IMR-90 (cell line): ENCODE data around the gene CALD1. TPM values are rescaled to one million over a fixed set of nuclear protein-coding genes. Genes with fewer than 3 reads are reported as not detected.

Source experiments
- ATAC-seq: fragments of 200-7000 bp; cut with Tn5 transposase; 2 replicates; pipeline ENCODE4 v1.9.1; 2020; ENCODE audit warnings: low read depth, mild to moderate bottlenecking, moderate library complexity
- BruUV-seq: library from RNA; stranded (reverse); fragments of 400-500 nt; replicated peaks from 2 replicates; lab custom pipeline; 2021; lab: Mats Ljungman, UMichigan
- CTCF ChIA-PET: fragments of 300-600 bp; formaldehyde crosslinking; extraction: SDS; loops from one replicate; lab custom pipeline; 2021; ENCODE audit warnings: antibody characterized with exemption; lab: Yijun Ruan, JAX
- POLR2A ChIA-PET: fragments of 300-600 bp; sonication (Branson Sonifier 250); formaldehyde crosslinking; loops from one replicate; lab custom pipeline; 2022; ENCODE audit warnings: antibody characterized with exemption; ENCODE audit not compliant: unreplicated experiment; lab: Charles Lee
- DNase-seq: peaks from one replicate; pipeline ENCODE4 v3.0.0; 2013
- H2AFZ ChIP-seq: replicated peaks from 2 replicates; pipeline ENCODE3; 2013; ENCODE audit warnings: low read length, mild to moderate bottlenecking; ENCODE audit not compliant: poor library complexity
- H2AK5ac ChIP-seq: 2 replicates; pipeline ENCODE4 v1.6.1; 2013; ENCODE audit warnings: low read depth, low read length, inconsistent platforms
- H2AK9ac ChIP-seq: replicated peaks from 2 replicates; pipeline ENCODE3; 2013; ENCODE audit warnings: mild to moderate bottlenecking, low read depth, low read length, moderate library complexity; ENCODE audit not compliant: poor library complexity
- H2BK120ac ChIP-seq: 2 replicates; pipeline ENCODE4 v1.6.1; 2013; ENCODE audit warnings: low read depth, low read length, inconsistent platforms
- H2BK15ac ChIP-seq: 3 replicates; pipeline ENCODE4 v1.6.1; 2013; ENCODE audit warnings: low read depth, low read length, inconsistent platforms
- H2BK20ac ChIP-seq: 2 replicates; pipeline ENCODE4 v1.6.1; 2013; ENCODE audit warnings: low read depth, mild to moderate bottlenecking, inconsistent platforms, low read length, moderate library complexity
- H2BK5ac ChIP-seq: 2 replicates; pipeline ENCODE4 v1.6.1; 2013; ENCODE audit warnings: mild to moderate bottlenecking, low read depth, low read length, inconsistent platforms; ENCODE audit not compliant: poor library complexity, severe bottlenecking
- H3K14ac ChIP-seq: replicated peaks from 2 replicates; pipeline ENCODE4 v1.6.1; 2013; ENCODE audit warnings: low read depth, low read length, inconsistent platforms
- H3K18ac ChIP-seq: 2 replicates; pipeline ENCODE4 v1.6.1; 2013; ENCODE audit warnings: low read depth, low read length, control low read depth
- H3K23ac ChIP-seq: 2 replicates; pipeline ENCODE4 v1.6.1; 2013; ENCODE audit warnings: low read depth, low read length, inconsistent platforms
- H3K27ac ChIP-seq: 2 replicates; pipeline ENCODE4 v1.5.1; 2013; ENCODE audit warnings: mild to moderate bottlenecking, control low read depth, low read length; ENCODE audit not compliant: insufficient read depth
- H3K27me3 ChIP-seq: 2 replicates; pipeline ENCODE4 v1.6.1; 2013; ENCODE audit warnings: low read length; ENCODE audit not compliant: control insufficient read depth, insufficient read depth
- H3K36me3 ChIP-seq: 2 replicates; pipeline ENCODE4 v1.6.1; 2013; ENCODE audit warnings: low read length, mixed read lengths; ENCODE audit not compliant: control insufficient read depth, insufficient read depth
- H3K4ac ChIP-seq: 2 replicates; pipeline ENCODE4 v1.6.1; 2013; ENCODE audit warnings: low read depth, low read length, inconsistent platforms
- H3K4me1 ChIP-seq: 2 replicates; pipeline ENCODE4 v1.6.1; 2013; ENCODE audit warnings: low read length, mixed read lengths; ENCODE audit not compliant: control insufficient read depth, insufficient read depth
- H3K4me2 ChIP-seq: 2 replicates; pipeline ENCODE4 v1.6.1; 2013; ENCODE audit warnings: low read depth, mild to moderate bottlenecking, control low read depth, low read length, moderate library complexity
- H3K4me3 ChIP-seq: 2 replicates; pipeline ENCODE4 v1.5.1; 2013; ENCODE audit warnings: low read depth, mild to moderate bottlenecking, control low read depth, low read length, moderate library complexity; ENCODE audit not compliant: insufficient read depth
- H3K56ac ChIP-seq: 2 replicates; pipeline ENCODE4 v1.6.1; 2013; ENCODE audit warnings: low read length, inconsistent platforms; ENCODE audit not compliant: insufficient read depth; ENCODE audit errors: extremely low read depth
- H3K79me1 ChIP-seq, 2 experiments: 2 replicates each; pipeline ENCODE4 v1.6.1; 2013; ENCODE audit warnings: low read length in 2 of 2, inconsistent platforms in 1 of 2, low read depth in 1 of 2
- H3K9ac ChIP-seq: 2 replicates; pipeline ENCODE4 v1.6.1; 2013; ENCODE audit warnings: low read depth, low read length, control low read depth
- H3K9me1 ChIP-seq: 2 replicates; pipeline ENCODE4 v1.6.1; 2013; ENCODE audit warnings: low read length, inconsistent platforms; ENCODE audit not compliant: insufficient read depth
- H3K9me3 ChIP-seq: 2 replicates; pipeline ENCODE4 v1.6.1; 2013; ENCODE audit warnings: low read length; ENCODE audit not compliant: control insufficient read depth, insufficient read depth
- H4K20me1 ChIP-seq: 2 replicates; pipeline ENCODE4 v1.6.1; 2013; ENCODE audit warnings: low read length, inconsistent platforms; ENCODE audit not compliant: insufficient read depth
- H4K5ac ChIP-seq: 2 replicates; pipeline ENCODE4 v1.6.1; 2013; ENCODE audit warnings: mild to moderate bottlenecking, low read depth, low read length, control low read depth
- H4K8ac ChIP-seq, 2 experiments: 2 replicates each; pipeline ENCODE4 v1.6.1; 2013; ENCODE audit warnings: low read depth in 2 of 2, low read length in 2 of 2, control low read depth in 1 of 2, inconsistent platforms in 1 of 2
- H4K91ac ChIP-seq: 2 replicates; pipeline ENCODE4 v1.6.1; 2013; ENCODE audit warnings: low read depth, low read length, inconsistent platforms; ENCODE audit not compliant: insufficient read depth
- BHLHE40 ChIP-seq: fragments of 150-350 bp; IDR thresholded peaks from 2 replicates; pipeline ENCODE4 v1.6.1; 2016; ENCODE audit warnings: mild to moderate bottlenecking, low read depth, low read length
- CEBPB ChIP-seq: IDR thresholded peaks from 2 replicates; pipeline ENCODE4 v1.6.1; 2012; ENCODE audit warnings: low read depth, low read length, improper control_type of control experiment
- CHD1 ChIP-seq: IDR thresholded peaks from 2 replicates; pipeline ENCODE4 v1.6.1; 2012; ENCODE audit warnings: low read depth, low read length, improper control_type of control experiment
- ELK1 ChIP-seq: fragments of 150-350 bp; IDR thresholded peaks from 2 replicates; pipeline ENCODE4 v1.6.1; 2016; ENCODE audit warnings: low read depth, mild to moderate bottlenecking, low read length, moderate library complexity, borderline replicate concordance
- FOS ChIP-seq: fragments of 150-350 bp; IDR thresholded peaks from 2 replicates; pipeline ENCODE4 v1.6.1; 2016; ENCODE audit warnings: low read depth, low read length
- MAFK ChIP-seq: IDR thresholded peaks from 2 replicates; pipeline ENCODE4 v1.6.1; 2012; ENCODE audit warnings: low read depth, low read length, improper control_type of control experiment
- MAZ ChIP-seq: IDR thresholded peaks from 2 replicates; pipeline ENCODE4 v1.6.1; 2012; ENCODE audit warnings: low read depth, mild to moderate bottlenecking, low read length, improper control_type of control experiment, moderate library complexity, borderline replicate concordance
- MXI1 ChIP-seq: IDR thresholded peaks from 2 replicates; pipeline ENCODE4 v1.6.1; 2012; ENCODE audit warnings: low read depth, mild to moderate bottlenecking, low read length, moderate library complexity, borderline replicate concordance
- NFE2L2 ChIP-seq: fragments of 150-350 bp; IDR thresholded peaks from 2 replicates; pipeline ENCODE4 v1.6.1; 2016; ENCODE audit warnings: low read depth, mild to moderate bottlenecking, low read length
- POLR2A ChIP-seq: IDR thresholded peaks from 2 replicates; pipeline ENCODE4 v1.6.1; 2012; ENCODE audit warnings: mild to moderate bottlenecking, low read depth, low read length
- RAD21 ChIP-seq: IDR thresholded peaks from 2 replicates; pipeline ENCODE4 v1.6.1; 2012; ENCODE audit warnings: low read length, improper control_type of control experiment
- RFX5 ChIP-seq: IDR thresholded peaks from 2 replicates; pipeline ENCODE4 v1.8.0; 2012; ENCODE audit warnings: low read depth, mild to moderate bottlenecking, low read length, moderate library complexity
- SMC3 ChIP-seq: fragments of 150-350 bp; IDR thresholded peaks from 2 replicates; pipeline ENCODE4 v1.6.1; 2016; ENCODE audit warnings: low read depth, mild to moderate bottlenecking, antibody characterized with exemption, low read length, moderate library complexity
- dilution Hi-C: fragments of 300-500 bp; cut with HindIII; formaldehyde crosslinking; loops from one replicate; pipeline ENCODE4 v1.14.3; 2018; ENCODE audit warnings: low sequenced_read_pairs; ENCODE audit not compliant: unreplicated experiment
- in situ Hi-C: fragments of 300-500 bp; cut with MboI; formaldehyde crosslinking; loops from 3 replicates; pipeline ENCODE4 v1.14.3; 2019; ENCODE audit warnings: low sequenced_read_pairs, inconsistent platforms, mixed read lengths
- intact Hi-C: fragments of 100-400 bp; cut with micrococcal nuclease; formaldehyde crosslinking; loops from 2 replicates; pipeline ENCODE4 v1.10.0; 2022
- polyA plus RNA-seq, 3 experiments: library from polyadenylated mRNA; depleted of rRNA; stranded (reverse); fragments of >200 nt; gene quantifications; 2 replicates each; pipeline ENCODE4 v1.2.3, GENCODE V29; 2012; ENCODE audit warnings: low replicate concordance in 1 of 3
- total RNA-seq: library from RNA; depleted of rRNA; stranded (reverse); fragments of >200 nt; gene quantifications from 2 replicates; pipeline ENCODE4 v1.2.3, GENCODE V29; 2012
- TF ChIP-seq, protein P1 (sequence below): conservative IDR thresholded peaks from 2 replicates; pipeline ENCODE4 v1.5.1; 2012; ENCODE audit warnings: mild to moderate bottlenecking, low read depth, low read length, improper control_type of control experiment
- TF ChIP-seq, protein P2 (sequence below): fragments of 150-350 bp; IDR thresholded peaks from 2 replicates; pipeline ENCODE4 v1.6.1; 2017; ENCODE audit warnings: mild to moderate bottlenecking, antibody characterized with exemption, low read length, low read depth

The CALD1 gene
- total and polyA plus RNA-seq, 2 of the 4 experiments (the other 2 are of a cell fraction) = 375 to 487 TPM

GRCh38 chr7:134878746-134879357, 99.4 kb downstream of the CALD1 start:
- dilution Hi-C loops = no loop called here
- no peak for DNase-seq
- H2AK9ac ChIP-seq = no peak overlapping the region
- ATAC-seq = no peak; the same call in 1 of the 2 replicates
- peak overlapping the region; percentile 56; the same call in 1 of the 2 replicates for H2BK20ac ChIP-seq
- H3K79me1 ChIP-seq = peaks cover 22 to 68% of the 10 kb centered on the region in 2 experiments
- peak overlapping the region; percentile 71 for H3K14ac ChIP-seq
- H4K5ac ChIP-seq = peak overlapping the region; percentile 64
- peaks cover 9% of the 10 kb centered on the region; the same call in 1 of the 2 replicates for H3K36me3 ChIP-seq
- H4K91ac ChIP-seq = 0 out of 2 replicates have a peak overlapping the region, but pooled peaks have one; percentile 52
- H3K27me3 ChIP-seq = no peaks in the 10 kb centered on the region
- no peak overlapping the region for H3K4me3 ChIP-seq
- H2BK5ac ChIP-seq = peak overlapping the region; percentile 86
- BruUV-seq = no TSS peak
- ChIA-PET POLR2A (no interaction called here), CTCF (interaction anchor here (0.6 kb wide), 2 partner anchors 51 to 88 kb away, joined by 3 to 4 read pairs; no protein-coding TSS in a partner anchor)
- H2AK5ac ChIP-seq = peak overlapping the region; percentile 66
- peak overlapping the region; percentile 6; the same call in 1 of the 3 replicates for H2BK15ac ChIP-seq
- peak overlapping the region; percentile 72 for H3K4ac ChIP-seq
- peak overlapping the region in 1 of 2 experiments; percentile 37; a peak in 1 of 4 replicates for H4K8ac ChIP-seq
- in situ Hi-C loops = no loop called here
- intact Hi-C loops = no loop called here
- peak overlapping the region; percentile 92 for H3K23ac ChIP-seq
- peaks cover 67% of the 10 kb centered on the region for H4K20me1 ChIP-seq
- no peak overlapping the region for H3K9ac ChIP-seq
- TF ChIP-seq POLR2A (no peak), RFX5 (no peak), NFE2L2 (no peak), CHD1 (no peak), MXI1 (no peak), RAD21 (no peak), SMC3 (no peak), CEBPB (no peak), FOS (no peak), MAFK (no peak), MAZ (no peak), BHLHE40 (no peak), ELK1 (no peak)
- TF ChIP-seq, protein P1, sequence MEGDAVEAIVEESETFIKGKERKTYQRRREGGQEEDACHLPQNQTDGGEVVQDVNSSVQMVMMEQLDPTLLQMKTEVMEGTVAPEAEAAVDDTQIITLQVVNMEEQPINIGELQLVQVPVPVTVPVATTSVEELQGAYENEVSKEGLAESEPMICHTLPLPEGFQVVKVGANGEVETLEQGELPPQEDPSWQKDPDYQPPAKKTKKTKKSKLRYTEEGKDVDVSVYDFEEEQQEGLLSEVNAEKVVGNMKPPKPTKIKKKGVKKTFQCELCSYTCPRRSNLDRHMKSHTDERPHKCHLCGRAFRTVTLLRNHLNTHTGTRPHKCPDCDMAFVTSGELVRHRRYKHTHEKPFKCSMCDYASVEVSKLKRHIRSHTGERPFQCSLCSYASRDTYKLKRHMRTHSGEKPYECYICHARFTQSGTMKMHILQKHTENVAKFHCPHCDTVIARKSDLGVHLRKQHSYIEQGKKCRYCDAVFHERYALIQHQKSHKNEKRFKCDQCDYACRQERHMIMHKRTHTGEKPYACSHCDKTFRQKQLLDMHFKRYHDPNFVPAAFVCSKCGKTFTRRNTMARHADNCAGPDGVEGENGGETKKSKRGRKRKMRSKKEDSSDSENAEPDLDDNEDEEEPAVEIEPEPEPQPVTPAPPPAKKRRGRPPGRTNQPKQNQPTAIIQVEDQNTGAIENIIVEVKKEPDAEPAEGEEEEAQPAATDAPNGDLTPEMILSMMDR = no peak
- TF ChIP-seq, protein P2, sequence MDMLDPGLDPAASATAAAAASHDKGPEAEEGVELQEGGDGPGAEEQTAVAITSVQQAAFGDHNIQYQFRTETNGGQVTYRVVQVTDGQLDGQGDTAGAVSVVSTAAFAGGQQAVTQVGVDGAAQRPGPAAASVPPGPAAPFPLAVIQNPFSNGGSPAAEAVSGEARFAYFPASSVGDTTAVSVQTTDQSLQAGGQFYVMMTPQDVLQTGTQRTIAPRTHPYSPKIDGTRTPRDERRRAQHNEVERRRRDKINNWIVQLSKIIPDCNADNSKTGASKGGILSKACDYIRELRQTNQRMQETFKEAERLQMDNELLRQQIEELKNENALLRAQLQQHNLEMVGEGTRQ = no peak
- H2AFZ ChIP-seq = no peak overlapping the region
- H3K4me2 ChIP-seq = peak overlapping the region; percentile 76
- H2BK120ac ChIP-seq = 0 out of 2 replicates have a peak overlapping the region, but pooled peaks have one; percentile 19
- H3K4me1 ChIP-seq = peaks cover 17% of the 10 kb centered on the region
- H3K9me1 ChIP-seq = peaks cover 30% of the 10 kb centered on the region
- H3K27ac ChIP-seq = peak overlapping the region; percentile 85; the same call in 1 of the 2 replicates
- H3K9me3 ChIP-seq = no peaks in the 10 kb centered on the region
- no peak overlapping the region for H3K56ac ChIP-seq
- peak overlapping the region; percentile 38 for H3K18ac ChIP-seq
